ENCODE results near the gene SHISAL2A. TPM values are rescaled to one million over a fixed set of nuclear protein-coding genes. Genes with fewer than 3 reads are reported as not detected.
A peak's percentile ranks its signal among the peaks of the same experiment; 100 is the strongest.

The SHISAL2A gene
- polyA plus RNA-seq, 1 experiment = not detected

GRCh38 chr1:52599236-52599635 is 33.7 kb upstream of the SHISAL2A start:
- H3K9me3 ChIP-seq (ENCODE audit: control insufficient read depth, insufficient read depth, low read length) = no peaks in the 10 kb centered on the region
- DNase-seq (ENCODE audit: low read depth, low spot score) = no peak
- TF ChIP-seq CTCF (IDR thresholded peaks at IDR 0.05; ENCODE audit: low read depth, low read length) = no peak
- POLR2A ChIA-PET = interaction anchor here (0.7 kb wide), 1 partner anchor 587 kb away, joined by 4 read pairs; no protein-coding TSS in a partner anchor
- no peak overlapping the region for H3K27ac ChIP-seq (ENCODE audit: low read depth, low read length)
- no peak overlapping the region for H3K4me3 ChIP-seq (ENCODE audit: low read depth, low read length)
- CTCF ChIA-PET = no interaction called here
- peaks cover 3% of the 10 kb centered on the region for H3K27me3 ChIP-seq (ENCODE audit: control insufficient read depth, insufficient read depth, low read length)

DNA sequence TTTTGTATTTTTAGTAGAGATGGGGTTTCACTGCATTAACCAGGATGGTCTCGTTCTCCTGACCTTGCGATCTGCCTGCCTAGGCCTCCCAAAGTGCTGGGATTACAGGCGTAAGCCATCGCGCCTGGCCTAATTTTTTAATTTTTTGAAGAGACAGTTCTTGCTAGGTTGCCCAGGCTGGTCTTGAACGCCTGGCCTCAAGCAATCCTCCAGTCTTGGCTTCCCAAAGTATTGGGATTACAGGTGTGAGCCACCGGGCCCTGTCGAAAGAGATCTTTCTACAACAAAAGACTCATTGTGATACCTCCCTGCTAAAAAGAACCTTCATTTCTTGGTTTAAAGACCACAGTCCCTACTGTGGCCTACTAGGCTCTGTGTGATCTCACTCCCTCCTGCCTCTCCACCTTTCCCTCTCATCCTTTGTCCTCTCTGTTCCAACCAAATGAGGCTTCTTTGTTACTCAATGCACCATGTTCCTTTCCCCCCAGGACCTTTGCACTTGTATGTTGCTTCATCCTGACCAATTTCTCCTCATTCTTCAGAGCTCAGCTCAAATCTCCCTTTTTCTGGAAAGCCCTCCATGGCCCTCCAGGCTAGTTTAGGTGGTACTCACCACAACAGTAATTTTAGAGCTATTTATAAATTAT is 32.3 kb upstream of the SHISAL2A start:
- no peak for DNase-seq (ENCODE audit: low read depth, low spot score)
- TF ChIP-seq CTCF (IDR thresholded peaks at IDR 0.05; ENCODE audit: low read depth, low read length) = no peak
- no peak overlapping the region for H3K4me3 ChIP-seq (ENCODE audit: low read depth, low read length)
- no peaks in the 10 kb centered on the region for H3K27me3 ChIP-seq (ENCODE audit: control insufficient read depth, insufficient read depth, low read length)
- ChIA-PET POLR2A (interaction anchor here (0.6 kb wide), 1 partner anchor 48 kb away, joined by 5 read pairs; the partner anchor contains the start of gene TUT4), CTCF (interaction anchor here (1.5 kb wide), 1 partner anchor 30 kb away, joined by 4 read pairs; no protein-coding TSS in a partner anchor)
- no peak overlapping the region for H3K27ac ChIP-seq (ENCODE audit: low read depth, low read length)
- H3K9me3 ChIP-seq (ENCODE audit: control insufficient read depth, insufficient read depth, low read length) = no peaks in the 10 kb centered on the region

DNA sequence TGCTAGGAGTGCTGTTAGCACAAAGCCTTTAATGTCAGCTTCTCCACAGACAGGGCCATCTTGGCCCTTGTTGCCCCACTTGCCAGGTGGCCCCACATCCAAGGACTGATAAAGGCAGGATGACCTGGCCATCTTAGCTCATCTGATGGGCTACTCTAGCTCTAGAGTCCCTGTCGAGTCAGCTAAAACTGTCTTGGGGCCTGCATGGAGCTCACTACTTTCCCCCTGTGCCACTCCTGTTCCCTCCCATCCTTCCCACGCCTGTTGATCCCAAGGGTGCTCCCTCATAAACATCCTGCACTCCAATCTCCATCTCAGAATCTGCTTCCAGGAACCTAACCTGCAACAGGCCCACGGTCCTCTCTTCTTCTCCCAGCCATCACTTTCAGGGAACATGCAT is 31.4 kb upstream of the SHISAL2A start:
- H3K4me3 ChIP-seq (ENCODE audit: low read depth, low read length) = no peak overlapping the region
- H3K27me3 ChIP-seq (ENCODE audit: control insufficient read depth, insufficient read depth, low read length) = no peaks in the 10 kb centered on the region
- H3K27ac ChIP-seq (ENCODE audit: low read depth, low read length) = no peak overlapping the region
- no peak for DNase-seq (ENCODE audit: low read depth, low spot score)
- TF ChIP-seq CTCF (IDR thresholded peaks at IDR 0.05; ENCODE audit: low read depth, low read length) = no peak
- H3K9me3 ChIP-seq (ENCODE audit: control insufficient read depth, insufficient read depth, low read length) = no peaks in the 10 kb centered on the region; the same call in 1 of the 2 replicates
- ChIA-PET CTCF (interaction anchor here (1.5 kb wide), 1 partner anchor 29 kb away, joined by 4 read pairs; no protein-coding TSS in a partner anchor), POLR2A (interaction anchor here (0.6 kb wide), 1 partner anchor 48 kb away, joined by 5 read pairs; the partner anchor contains the start of gene TUT4)

GRCh38 chr1:52601991-52602855 is 30.7 kb upstream of the SHISAL2A start, which contains the start of gene GPX7:
GPX7 (plus strand) TSS chr1:52602371; CDS start chr1:52602410, 39 bp downstream.
- DNase-seq (ENCODE audit: low read depth, low spot score) = no peak
- Histone ChIP-seq H3K9me3 (ENCODE audit: control insufficient read depth, insufficient read depth, low read length) (no peaks in the 10 kb centered on the region; the same call in 1 of the 2 replicates), H3K27me3 (ENCODE audit: control insufficient read depth, insufficient read depth, low read length) (no peaks in the 10 kb centered on the region), H3K4me3 (ENCODE audit: low read depth, low read length) (peak within 1 kb of the TSS; percentile 53), H3K27ac (ENCODE audit: low read depth, low read length) (no peak within 1 kb of the TSS)
- no peak for TF ChIP-seq CTCF (IDR thresholded peaks at IDR 0.05; ENCODE audit: low read depth, low read length)
- ChIA-PET POLR2A (no interaction called here), CTCF (interaction anchor here (0.6 kb wide), 1 partner anchor 15 kb away, joined by 8 read pairs; no protein-coding TSS in a partner anchor)

Data from AG04450 (cell line).